ENCODE measurements around the gene SUN1.
"Not testable (repeated sequence)": the region's sequence is repeated elsewhere in the genome, so short reads cannot be mapped to it uniquely, and the experiment has no call there.

Gene SUN1

GRCh38 chr7:835021-835420 lies 2.7 kb downstream of the SUN1 start:
- no peak for DNase-seq

DNA sequence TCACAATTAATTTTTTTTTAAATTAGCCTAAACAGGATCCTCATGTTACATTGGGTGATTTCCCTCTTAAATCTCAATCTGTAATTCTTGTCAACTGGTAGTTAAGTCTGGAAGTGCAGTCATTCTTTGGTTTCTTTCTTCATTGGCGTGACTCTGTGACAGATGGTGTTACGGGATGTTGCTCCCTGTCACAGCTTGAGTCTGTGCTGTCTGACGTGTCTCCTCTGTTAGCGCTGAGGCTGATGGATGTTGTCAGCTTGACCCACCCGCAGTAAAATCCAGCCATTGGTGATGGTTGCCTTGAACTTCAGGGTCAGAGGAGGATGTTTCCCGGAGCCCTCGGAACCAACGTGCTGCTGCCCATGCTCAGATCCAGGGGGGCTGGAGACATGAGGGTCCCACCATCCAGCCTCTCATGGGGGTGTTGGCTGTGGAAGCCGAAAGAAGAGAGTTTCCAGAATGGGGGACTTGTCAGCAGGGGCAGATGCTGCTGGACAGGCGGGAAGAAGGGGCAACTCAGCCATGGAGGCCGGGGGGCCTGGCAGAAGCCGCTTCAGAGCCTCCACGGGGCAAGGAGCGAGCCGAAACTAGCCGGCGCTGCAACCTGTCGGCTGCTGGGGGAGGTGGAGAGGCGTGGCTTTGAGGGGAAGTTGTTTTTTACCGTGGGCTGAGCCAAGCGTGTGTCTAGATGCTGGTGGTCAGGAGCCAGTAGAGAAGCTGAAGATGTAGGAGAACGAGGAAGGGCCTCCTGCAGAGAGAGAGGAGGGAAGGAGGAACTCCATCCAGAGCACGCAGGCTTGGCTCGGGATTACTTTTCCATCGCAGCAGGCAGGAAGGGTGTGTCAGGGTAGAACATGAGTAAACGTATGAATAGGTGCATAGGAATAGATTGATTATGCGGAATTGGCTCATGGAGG lies 3.5 kb downstream of the SUN1 start:
- peak; percentile 36 to 61 for DNase-seq

DNA sequence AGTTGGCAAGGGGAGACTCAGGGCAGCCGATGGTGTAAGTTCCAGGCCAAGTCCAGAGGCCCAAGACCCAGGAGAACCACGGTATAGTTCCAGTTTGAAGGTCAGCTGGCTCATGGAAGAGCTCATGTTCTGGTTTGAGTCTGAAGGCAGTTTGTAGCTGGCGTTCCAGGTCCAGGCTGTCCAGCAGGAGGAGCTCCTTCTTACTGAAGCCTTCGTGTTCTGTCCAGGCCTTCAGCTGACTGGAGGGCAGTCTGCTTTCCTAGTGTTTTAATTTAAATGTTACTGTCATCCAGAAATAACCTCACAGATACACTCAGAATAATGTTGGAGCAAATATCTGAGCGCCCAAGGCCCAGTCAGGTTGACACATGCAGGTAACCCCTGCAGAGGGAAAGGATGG lies 4.2 kb downstream of the SUN1 start:
- peak in 1 of 2 experiments; percentile 19 for DNase-seq

DNA sequence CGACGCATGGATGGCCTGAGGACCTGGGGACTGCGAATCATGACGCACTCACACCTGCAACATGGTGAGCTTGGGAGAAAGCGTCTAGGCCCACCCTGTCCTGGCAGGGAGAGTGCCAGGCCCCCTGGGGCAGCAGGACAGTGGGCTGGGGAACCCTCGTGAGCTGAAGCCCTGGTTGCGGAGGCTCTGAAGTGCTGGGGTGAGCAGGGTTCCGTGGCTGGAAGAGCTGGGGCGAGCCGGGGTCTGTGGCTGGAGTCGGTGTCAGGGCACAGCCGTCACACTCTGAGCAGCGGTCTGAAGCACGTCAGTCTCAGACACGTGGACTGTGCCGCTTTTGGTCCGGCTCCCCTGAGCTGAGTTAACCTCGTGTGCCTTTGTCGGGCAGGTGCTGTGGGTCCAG lies 4.7 kb downstream of the SUN1 start:
- no peak for DNase-seq

- DNase-seq: no peak
Observed at GRCh38 chr7:840001-840600, 7.8 kb downstream of the SUN1 start.

DNA sequence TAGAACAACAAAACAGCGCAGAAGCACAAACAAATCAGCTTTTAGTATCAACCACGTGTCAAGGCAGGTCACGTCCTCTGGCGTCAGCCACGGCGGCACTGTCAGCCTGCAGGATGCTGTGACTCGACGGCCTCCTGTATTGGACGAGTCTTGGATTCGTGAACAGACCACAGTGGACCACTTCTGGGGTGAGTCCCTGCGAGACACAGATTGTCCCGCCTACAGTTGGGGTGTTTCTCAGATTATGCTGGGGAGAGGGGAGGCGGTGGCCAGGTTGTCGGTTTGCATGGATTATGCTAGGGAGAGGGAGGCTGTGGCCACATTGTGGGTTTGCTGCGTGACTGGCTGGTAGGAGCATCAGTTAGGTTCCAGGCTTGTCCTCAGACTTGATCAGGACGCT lies 9.7 kb downstream of the SUN1 start:
- no peak for DNase-seq

DNA sequence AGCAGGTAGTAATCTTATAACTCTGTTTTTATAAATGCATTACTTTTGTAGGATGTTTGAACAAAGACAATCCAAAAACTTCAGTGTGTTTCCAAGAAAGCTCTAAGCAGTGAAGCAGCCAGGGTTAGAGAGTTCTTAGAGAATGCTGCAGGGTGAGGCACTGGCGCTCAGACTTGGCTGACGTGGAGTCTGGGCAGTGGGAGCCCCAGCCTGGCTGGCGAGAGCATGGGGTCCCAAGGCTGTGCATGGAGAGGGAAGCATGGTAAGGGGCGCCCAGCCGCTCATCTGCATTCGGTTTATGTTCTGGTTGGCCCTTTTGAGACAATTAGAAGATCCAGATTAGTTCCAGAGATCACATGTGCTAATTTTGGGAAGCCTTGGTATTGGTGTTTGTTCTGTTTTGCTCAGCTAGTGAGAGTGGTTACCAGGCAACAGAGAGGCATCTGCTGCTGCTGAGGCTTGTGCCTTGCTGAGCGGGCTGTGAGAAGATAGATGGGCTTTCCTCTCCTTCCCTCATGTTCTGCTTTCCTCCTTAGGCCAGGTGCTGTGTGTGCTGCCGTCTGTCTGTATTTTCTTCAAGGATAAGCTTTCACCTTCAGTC lies 10.3 kb downstream of the SUN1 start:
- no peak for DNase-seq

DNA sequence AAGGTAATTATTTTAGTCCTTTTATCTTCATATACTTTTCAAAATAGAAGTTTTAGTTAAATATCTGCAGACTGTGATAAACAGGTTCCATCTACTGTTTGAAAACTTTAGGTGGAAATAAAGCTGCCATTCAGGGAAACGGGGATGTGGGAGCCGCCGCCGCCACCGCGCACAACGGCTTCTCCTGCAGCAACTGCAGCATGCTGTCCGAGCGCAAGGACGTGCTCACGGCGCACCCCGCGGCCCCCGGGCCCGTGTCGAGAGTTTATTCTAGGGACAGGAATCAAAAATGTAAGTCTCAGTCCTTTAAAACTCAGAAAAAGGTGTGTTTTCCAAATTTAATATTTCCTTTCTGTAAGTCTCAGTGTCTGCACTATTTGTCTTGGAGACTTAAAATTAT lies 11.0 kb downstream of the SUN1 start:
- DNase-seq: no peak

DNA sequence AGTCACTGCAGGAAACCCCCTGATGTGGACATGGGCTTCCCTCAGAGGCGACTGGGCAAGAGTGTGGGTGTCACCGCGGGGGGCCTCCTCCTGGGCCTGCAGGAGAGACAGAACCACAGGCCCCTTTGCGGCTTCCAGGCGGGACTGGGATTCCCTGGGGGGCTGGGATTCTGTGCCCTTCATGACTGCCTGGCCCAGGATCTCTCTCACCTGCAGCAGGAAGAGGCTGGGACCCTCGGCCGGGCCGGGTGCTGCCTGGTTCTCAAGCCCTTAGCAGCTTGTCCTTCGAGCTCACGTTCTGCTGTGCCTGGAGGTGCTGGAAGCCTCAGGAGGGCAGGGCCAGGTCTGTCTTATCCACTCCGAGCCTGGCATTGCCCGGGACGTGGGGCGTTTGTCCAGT lies 11.8 kb downstream of the SUN1 start:
- DNase-seq: no peak

- no peak for DNase-seq
Observed at GRCh38 chr7:844514-844913, 12.2 kb downstream of the SUN1 start.

DNA sequence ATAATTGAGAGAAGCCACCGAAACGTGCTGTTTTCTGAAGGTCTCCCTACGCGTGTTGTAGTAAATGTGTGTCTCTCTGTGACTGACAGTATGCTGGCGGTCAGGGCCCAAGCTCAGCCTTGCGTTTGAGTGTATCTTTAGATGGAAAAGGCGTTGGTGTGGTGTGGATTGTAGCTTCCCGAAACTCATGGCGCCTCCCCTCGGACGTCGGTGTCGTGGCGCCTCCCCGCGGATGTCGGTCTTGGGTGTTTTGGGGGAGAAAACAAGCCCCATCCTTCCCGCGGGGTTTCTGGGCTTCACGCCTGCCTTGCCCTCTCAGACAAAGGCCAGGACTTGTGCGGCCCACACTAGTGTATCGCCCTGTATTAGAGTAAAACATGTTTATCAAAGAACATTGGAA lies 12.8 kb downstream of the SUN1 start:
- no peak for DNase-seq

DNA sequence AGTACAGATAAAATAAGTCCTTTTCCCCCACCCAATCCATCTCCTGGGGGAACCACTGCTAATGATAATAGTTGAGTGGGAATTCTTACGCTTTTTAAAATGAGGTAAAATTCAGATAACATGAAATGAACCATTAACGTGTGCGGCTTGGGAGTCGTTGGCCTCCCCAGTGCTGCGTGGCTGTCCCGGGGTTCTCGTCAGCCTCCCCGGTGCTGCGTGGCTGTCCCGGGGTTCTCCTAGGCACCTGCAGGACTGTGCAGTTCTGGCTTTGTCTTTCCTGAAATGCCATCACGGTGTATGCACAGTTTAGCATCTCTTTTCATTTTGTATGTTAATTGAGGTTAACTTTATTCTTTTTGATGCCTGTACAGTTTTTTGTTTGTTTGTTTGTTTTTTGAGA lies 13.5 kb downstream of the SUN1 start:
- DNase-seq: no peak

- not testable (repeated sequence) for DNase-seq
Observed at GRCh38 chr7:846958-847650, 14.8 kb downstream of the SUN1 start.

DNA sequence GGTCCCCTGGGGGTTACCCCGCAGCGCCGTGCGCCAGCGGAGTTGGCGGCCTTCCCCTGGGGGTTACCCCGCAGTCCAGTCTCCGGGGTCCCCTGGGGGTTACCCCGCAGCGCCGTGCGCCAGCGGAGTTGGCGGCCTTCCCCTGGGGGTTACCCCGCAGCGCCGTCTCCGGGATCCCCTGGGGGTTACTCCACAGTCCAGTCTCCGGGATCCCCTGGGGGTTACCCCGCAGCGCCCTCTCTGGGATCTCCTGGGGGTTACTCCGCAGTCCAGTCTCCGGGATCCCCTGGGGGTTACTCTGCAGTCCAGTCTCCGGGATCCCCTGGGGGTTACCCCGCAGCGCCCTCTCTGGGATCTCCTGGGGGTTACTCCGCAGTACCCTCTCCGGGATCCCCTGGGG lies 15.5 kb downstream of the SUN1 start:
- DNase-seq: not testable (repeated sequence)

DNA sequence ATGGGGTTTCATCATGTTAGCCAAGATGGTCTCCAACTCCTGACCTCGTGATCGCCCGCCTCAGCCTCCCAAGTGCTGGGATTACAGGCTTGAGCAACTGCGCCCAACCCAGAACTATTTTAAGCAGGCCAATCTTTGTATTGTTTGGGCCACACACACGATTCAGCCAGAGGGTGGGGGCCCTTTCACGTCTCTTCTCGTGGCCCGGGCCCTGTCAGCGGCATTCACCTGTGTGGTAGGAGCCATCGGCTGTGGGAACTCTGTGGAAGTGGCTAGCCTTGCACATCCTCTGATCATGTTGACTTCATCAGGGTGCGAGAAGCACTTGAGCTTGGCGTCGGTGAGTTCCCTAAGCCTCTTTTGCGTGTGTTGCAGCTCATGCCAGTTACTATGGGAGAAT lies 16.9 kb downstream of the SUN1 start:
- DNase-seq: no peak

- no peak for DNase-seq
Observed at GRCh38 chr7:849781-850180, 17.5 kb downstream of the SUN1 start.

DNA sequence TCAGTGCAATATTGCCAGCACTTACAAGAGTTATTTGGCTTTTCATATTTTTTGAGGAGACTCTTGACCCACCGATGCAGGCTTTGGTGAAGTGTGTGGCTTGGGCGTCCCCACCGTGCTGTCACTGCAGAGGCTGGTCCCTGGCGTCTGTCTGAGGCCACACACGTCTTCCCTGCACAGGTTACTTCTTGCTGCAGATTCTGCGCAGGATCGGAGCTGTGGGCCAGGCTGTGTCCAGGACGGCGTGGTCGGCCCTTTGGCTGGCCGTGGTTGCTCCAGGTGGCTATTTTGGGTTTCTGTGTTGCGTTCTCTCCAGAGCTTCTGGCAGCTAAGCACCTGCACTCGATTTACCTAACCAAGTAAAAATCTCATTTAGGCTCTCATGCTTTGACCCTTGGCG lies 18.9 kb downstream of the SUN1 start:
- DNase-seq: no peak

GRCh38 chr7:853366-854117 lies 21.3 kb downstream of the SUN1 start:
- DNase-seq: no peak

- no peak for DNase-seq
Observed at GRCh38 chr7:854118-854775, 22.0 kb downstream of the SUN1 start.

DNA sequence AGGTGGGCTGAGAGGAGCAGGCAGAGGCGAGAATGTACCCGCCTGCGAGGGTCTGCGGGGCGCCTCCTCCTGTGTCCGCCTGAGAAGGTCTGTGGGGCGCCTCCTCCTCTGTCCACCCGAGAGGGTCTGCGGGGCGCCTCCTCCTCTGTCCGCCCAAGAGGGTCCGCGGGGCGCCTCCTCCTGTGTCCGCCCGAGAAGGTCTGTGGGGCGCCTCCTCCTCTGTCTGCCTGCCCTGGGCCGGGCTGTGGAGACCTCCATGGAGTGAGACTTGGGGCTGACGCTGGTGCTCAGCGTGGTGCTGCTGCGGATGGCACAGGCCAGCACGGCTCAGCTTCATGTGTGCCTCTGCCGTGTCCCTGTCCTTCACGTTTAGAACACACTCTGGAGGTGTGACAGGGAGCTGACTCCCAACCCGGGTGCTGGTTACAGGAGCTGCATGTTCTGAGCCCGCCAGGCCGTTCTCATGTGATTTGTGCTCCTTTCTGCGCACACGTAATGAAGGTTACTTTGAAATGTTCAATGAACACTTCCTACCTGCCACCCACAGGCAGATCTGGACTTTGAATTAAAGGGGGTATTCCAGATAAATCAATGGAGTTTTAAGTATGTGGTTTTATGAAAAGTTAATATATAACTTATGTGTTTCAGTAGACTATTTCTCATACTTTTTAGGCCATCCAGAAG lies 23.6 kb downstream of the SUN1 start:
- no peak for DNase-seq

DNA sequence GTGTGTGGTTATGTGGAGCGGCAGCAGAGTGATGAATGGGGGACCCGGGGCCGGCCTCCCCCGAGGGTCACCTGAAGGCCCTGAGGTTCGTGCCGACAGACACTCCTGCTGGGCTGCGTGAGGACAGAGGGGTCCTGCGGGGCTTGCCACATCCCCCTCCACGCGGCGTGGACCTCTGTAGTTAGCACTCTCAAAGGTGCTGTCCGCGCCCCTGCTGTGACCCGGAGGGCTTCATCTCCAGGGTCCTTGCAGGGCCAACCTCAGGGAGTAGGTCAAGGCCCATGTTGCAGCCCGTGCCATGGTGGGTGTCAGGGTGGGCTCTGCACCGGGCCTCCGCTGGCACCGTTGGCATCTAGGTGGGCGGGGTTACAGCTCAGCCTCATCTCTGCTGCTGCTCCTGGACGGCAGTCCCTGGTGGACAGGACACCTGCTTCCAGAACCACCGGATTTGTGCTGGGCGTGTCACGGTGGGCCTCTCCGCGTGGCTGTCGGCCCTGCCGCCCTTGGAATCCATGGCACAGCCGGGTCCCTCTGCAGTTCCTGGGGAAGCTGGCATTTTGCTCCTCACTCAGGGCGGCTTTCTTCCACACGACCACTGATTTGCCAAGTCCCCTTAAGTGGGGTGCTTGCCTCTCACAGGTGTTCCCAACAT lies 24.3 kb downstream of the SUN1 start:
- no peak for DNase-seq

Measured in NCI-H446 (cell line).